HL-60 (cell line): ENCODE data around the gene ASTN2.

Experiments used
- CTCF ChIP-seq: IDR thresholded peaks from one replicate; pipeline ENCODE4 v1.5.1; 2011; ENCODE audit warnings: low read length, control low read depth, inconsistent platforms; ENCODE audit not compliant: insufficient read depth
- GABPA ChIP-seq: IDR thresholded peaks from 2 replicates; pipeline ENCODE4 v1.6.1; 2012; ENCODE audit warnings: low read depth
- POLR2AphosphoS5 ChIP-seq: IDR thresholded peaks from 2 replicates; pipeline ENCODE4 v1.6.1; 2012; ENCODE audit warnings: low read depth
- SPI1 ChIP-seq: IDR thresholded peaks from 2 replicates; pipeline ENCODE4 v1.6.1; 2012; ENCODE audit warnings: low read depth, mild to moderate bottlenecking, borderline replicate concordance

DNA sequence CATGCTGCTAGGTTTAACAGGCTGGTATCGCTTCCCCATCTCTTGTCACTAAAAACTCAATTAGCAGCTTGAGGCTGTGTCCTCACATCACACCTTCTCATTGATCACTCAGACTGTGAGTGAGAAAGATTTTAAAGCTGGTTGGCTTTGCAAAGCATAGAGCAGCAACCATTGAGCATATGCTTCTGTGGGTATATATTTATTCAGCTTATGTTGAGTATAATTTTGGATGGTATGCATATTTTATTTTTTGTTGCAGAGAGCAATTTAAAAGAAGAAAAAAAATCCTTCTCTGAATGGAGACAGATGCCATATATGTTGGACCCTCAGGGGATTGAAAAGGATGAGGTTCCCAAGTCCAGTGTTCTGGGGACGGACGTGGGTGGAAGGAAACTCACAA, 565.1 kb downstream of the ASTN2 start:
- no peak for TF ChIP-seq CTCF
- TF ChIP-seq POLR2AphosphoS5, result no peak
- TF ChIP-seq SPI1, result no peak
- TF ChIP-seq GABPA, result no peak
